HUES64 (cell line): ENCODE measurements around the gene SCUBE1.

Experiments used
- H3K27ac ChIP-seq: 2 replicates; pipeline ENCODE4 v1.7.0; 2013; ENCODE audit warnings: low read depth, low read length, inconsistent platforms
- H3K27me3 ChIP-seq: 2 replicates; pipeline ENCODE4 v1.6.1; 2013; ENCODE audit warnings: mild to moderate bottlenecking, low read length; ENCODE audit not compliant: insufficient read depth
- H3K36me3 ChIP-seq: 2 replicates; pipeline ENCODE4 v1.6.1; 2013; ENCODE audit warnings: mild to moderate bottlenecking, low read length; ENCODE audit not compliant: insufficient read depth
- H3K4me1 ChIP-seq: 2 replicates; pipeline ENCODE4 v1.6.1; 2013; ENCODE audit warnings: mild to moderate bottlenecking, low read length, moderate library complexity; ENCODE audit not compliant: insufficient read depth
- H3K4me3 ChIP-seq: 2 replicates; pipeline ENCODE4 v1.5.1; 2013; ENCODE audit warnings: mild to moderate bottlenecking, low read length, moderate library complexity
- H3K9ac ChIP-seq: 2 replicates; pipeline ENCODE4 v1.6.1; 2013; ENCODE audit warnings: mild to moderate bottlenecking, low read depth, low read length
- H3K9me3 ChIP-seq: 2 replicates; pipeline ENCODE4 v1.6.1; 2013; ENCODE audit warnings: low read depth, low read length; ENCODE audit not compliant: insufficient read depth
- WGBS: fragments of 150-250, 120-280 bp; methylation state at CpG from one replicate; pipeline ENCODE4 v1.1.7; 2013; ENCODE audit warnings: missing lambda C conversion rate; 5-methylcytosine and 5-hydroxymethylcytosine counted together

SCUBE1 gene

GRCh38 chr22:43233529-43233928 lies 109.6 kb downstream of the SCUBE1 start:
- no peaks in the 10 kb centered on the region for H3K9me3 ChIP-seq
- H3K4me3 ChIP-seq = no peak overlapping the region
- no peaks in the 10 kb centered on the region for H3K4me1 ChIP-seq
- no peaks in the 10 kb centered on the region for H3K36me3 ChIP-seq
- H3K27ac ChIP-seq = no peak overlapping the region
- no peaks in the 10 kb centered on the region for H3K27me3 ChIP-seq
- H3K9ac ChIP-seq = no peak overlapping the region
- WGBS = 91% methylated on average over 6 of the region's 6 CpGs

GRCh38 chr22:43232445-43232844 lies 110.7 kb downstream of the SCUBE1 start:
- H3K4me3 ChIP-seq = no peak overlapping the region
- no peaks in the 10 kb centered on the region for H3K27me3 ChIP-seq
- no peak overlapping the region for H3K27ac ChIP-seq
- 95% methylated on average over 8 of the region's 8 CpGs for WGBS
- H3K9ac ChIP-seq = no peak overlapping the region
- H3K36me3 ChIP-seq = no peaks in the 10 kb centered on the region
- no peaks in the 10 kb centered on the region for H3K4me1 ChIP-seq
- no peaks in the 10 kb centered on the region for H3K9me3 ChIP-seq

- 85% methylated on average over 15 of the region's 15 CpGs for WGBS
These were observed 111.5 kb downstream of the SCUBE1 start for GRCh38 chr22:43231724-43232034.

GRCh38 chr22:43230971-43231723 lies 112.0 kb downstream of the SCUBE1 start:
- Histone ChIP-seq H3K36me3 (no peaks in the 10 kb centered on the region), H3K9me3 (no peaks in the 10 kb centered on the region), H3K27me3 (peaks cover under 1% of the 10 kb centered on the region; the same call in 1 of the 2 replicates), H3K9ac (no peak overlapping the region), H3K4me1 (peaks cover 4% of the 10 kb centered on the region; the same call in 1 of the 2 replicates), H3K4me3 (peak overlapping the region; percentile 43), H3K27ac (no peak overlapping the region)
- WGBS = 27% methylated on average over 23 of the region's 23 CpGs

More at GRCh38 chr22:43231724-43232034, 111.5 kb downstream of the SCUBE1 start:
- no peak overlapping the region for H3K27ac ChIP-seq
- H3K27me3 ChIP-seq = no peaks in the 10 kb centered on the region
- H3K4me1 ChIP-seq = 0 out of 2 replicates have a peak, but pooled peaks cover 2% of the 10 kb centered on the region
- H3K9ac ChIP-seq = no peak overlapping the region
- H3K4me3 ChIP-seq = no peak overlapping the region; the same call in 1 of the 2 replicates
- no peaks in the 10 kb centered on the region for H3K36me3 ChIP-seq
- H3K9me3 ChIP-seq = no peaks in the 10 kb centered on the region

- WGBS = 86% methylated on average over 9 of the region's 9 CpGs
- Histone ChIP-seq H3K27me3 (peaks cover 6% of the 10 kb centered on the region; the same call in 1 of the 2 replicates), H3K4me3 (no peak overlapping the region), H3K36me3 (no peaks in the 10 kb centered on the region), H3K9me3 (no peaks in the 10 kb centered on the region), H3K9ac (no peak overlapping the region), H3K4me1 (peaks cover 8% of the 10 kb centered on the region), H3K27ac (no peak overlapping the region)
These were observed 112.6 kb downstream of the SCUBE1 start for GRCh38 chr22:43230571-43230970.

- Histone ChIP-seq H3K9me3 (no peaks in the 10 kb centered on the region), H3K4me1 (peaks cover 8% of the 10 kb centered on the region), H3K27ac (no peak overlapping the region), H3K9ac (no peak overlapping the region), H3K36me3 (no peaks in the 10 kb centered on the region), H3K4me3 (no peak overlapping the region), H3K27me3 (peaks cover 6% of the 10 kb centered on the region; the same call in 1 of the 2 replicates)
- 87% methylated on average over 19 of the region's 19 CpGs for WGBS
These were observed 114.3 kb downstream of the SCUBE1 start for GRCh38 chr22:43228863-43229262.

- Histone ChIP-seq H3K4me1 (peaks cover 8% of the 10 kb centered on the region), H3K4me3 (no peak overlapping the region), H3K9ac (no peak overlapping the region), H3K36me3 (no peaks in the 10 kb centered on the region), H3K27ac (no peak overlapping the region), H3K27me3 (peaks cover 6% of the 10 kb centered on the region; the same call in 1 of the 2 replicates), H3K9me3 (no peaks in the 10 kb centered on the region)
- 35% methylated on average over 8 of the region's 8 CpGs for WGBS
These were observed 114.8 kb downstream of the SCUBE1 start for GRCh38 chr22:43228330-43228729.

GRCh38 chr22:43227239-43227630 lies 115.9 kb downstream of the SCUBE1 start:
- Histone ChIP-seq H3K27ac (no peak overlapping the region), H3K9ac (no peak overlapping the region), H3K27me3 (peaks cover 6% of the 10 kb centered on the region; the same call in 1 of the 2 replicates), H3K36me3 (no peaks in the 10 kb centered on the region), H3K4me3 (no peak overlapping the region), H3K4me1 (peaks cover 8% of the 10 kb centered on the region), H3K9me3 (no peaks in the 10 kb centered on the region)
- WGBS = 75% methylated on average over 17 of the region's 17 CpGs

GRCh38 chr22:43226377-43227238 lies 116.6 kb downstream of the SCUBE1 start:
- Histone ChIP-seq H3K4me3 (no peak overlapping the region), H3K9ac (no peak overlapping the region), H3K27ac (no peak overlapping the region), H3K9me3 (no peaks in the 10 kb centered on the region), H3K4me1 (peaks cover 8% of the 10 kb centered on the region), H3K36me3 (no peaks in the 10 kb centered on the region), H3K27me3 (peaks cover 6% of the 10 kb centered on the region; the same call in 1 of the 2 replicates)
- 9% methylated on average over 19 of the region's 19 CpGs for WGBS

- H3K27me3 ChIP-seq = peaks cover 6% of the 10 kb centered on the region; the same call in 1 of the 2 replicates
- H3K27ac ChIP-seq = no peak overlapping the region
- H3K9ac ChIP-seq = no peak overlapping the region
- H3K4me1 ChIP-seq = peaks cover 8% of the 10 kb centered on the region
- H3K9me3 ChIP-seq = no peaks in the 10 kb centered on the region
- no peak overlapping the region for H3K4me3 ChIP-seq
- 91% methylated on average over 8 of the region's 8 CpGs for WGBS
- H3K36me3 ChIP-seq = no peaks in the 10 kb centered on the region
These were observed 117.6 kb downstream of the SCUBE1 start for GRCh38 chr22:43225609-43226008.

GRCh38 chr22:43222987-43223386 lies 120.2 kb downstream of the SCUBE1 start:
- no peak overlapping the region for H3K27ac ChIP-seq
- H3K36me3 ChIP-seq = no peaks in the 10 kb centered on the region
- H3K4me3 ChIP-seq = no peak overlapping the region
- H3K27me3 ChIP-seq = peaks cover 6% of the 10 kb centered on the region; the same call in 1 of the 2 replicates
- WGBS = 94% methylated on average over 13 of the region's 13 CpGs
- no peak overlapping the region for H3K9ac ChIP-seq
- H3K9me3 ChIP-seq = no peaks in the 10 kb centered on the region
- peaks cover 8% of the 10 kb centered on the region for H3K4me1 ChIP-seq
